Neural progenitor cell (in vitro differentiated cells): ENCODE measurements around the gene MARCOL. TPM values are rescaled to one million over a fixed set of nuclear protein-coding genes. Genes with fewer than 3 reads are reported as not detected.

Experiments
- DNase-seq: peaks from one replicate; pipeline ENCODE4 v3.0.0-alpha.2; 2016; ENCODE audit warnings: low spot score
- H2AFZ ChIP-seq: fragments of 200-600 bp; sonication (generic); replicated peaks from 2 replicates; pipeline ENCODE4 v1.6.1; 2016; ENCODE audit warnings: antibody characterized with exemption
- H3F3A ChIP-seq: fragments of 200-600 bp; sonication (generic); 2 replicates; pipeline ENCODE4 v1.6.1; 2016; ENCODE audit warnings: antibody characterized with exemption, low read depth
- H3K27ac ChIP-seq: fragments of 200-600 bp; sonication (generic); 2 replicates; pipeline ENCODE4 v1.5.1; 2016; ENCODE audit warnings: mild to moderate bottlenecking
- H3K27me3 ChIP-seq: fragments of 200-600 bp; sonication (generic); 2 replicates; pipeline ENCODE4 v1.6.1; 2016; ENCODE audit warnings: mild to moderate bottlenecking, moderate library complexity
- H3K36me3 ChIP-seq: fragments of 200-600 bp; sonication (generic); 2 replicates; pipeline ENCODE4 v1.5.1; 2016
- H3K4me1 ChIP-seq: fragments of 200-600 bp; sonication (generic); 2 replicates; pipeline ENCODE4 v1.6.1; 2016; ENCODE audit warnings: mixed run types
- H3K4me2 ChIP-seq: fragments of 200-600 bp; sonication (generic); 2 replicates; pipeline ENCODE4 v1.6.1; 2016
- H3K4me3 ChIP-seq: fragments of 200-600 bp; sonication (generic); 2 replicates; pipeline ENCODE4 v1.5.1; 2016
- H3K79me2 ChIP-seq: fragments of 200-600 bp; sonication (generic); 2 replicates; pipeline ENCODE4 v1.6.1; 2016; ENCODE audit warnings: low read depth
- H3K9ac ChIP-seq: fragments of 200-600 bp; sonication (generic); 2 replicates; pipeline ENCODE4 v1.6.1; 2016
- H3K9me3 ChIP-seq: fragments of 200-600 bp; sonication (generic); 2 replicates; pipeline ENCODE4 v1.5.1; 2016; ENCODE audit warnings: low read depth
- H4K20me1 ChIP-seq: fragments of 200-600 bp; sonication (generic); 2 replicates; pipeline ENCODE4 v1.6.1; 2016; ENCODE audit warnings: low read depth
- H3K27ac Mint-ChIP-seq: 3 replicates; pipeline ENCODE4 v1.8.0; 2021; ENCODE audit warnings: mixed read lengths
- H3K27me3 Mint-ChIP-seq: 2 replicates; pipeline ENCODE4 v1.8.0; 2022; ENCODE audit warnings: low read depth, mild to moderate bottlenecking, inconsistent platforms, moderate library complexity, mixed read lengths; ENCODE audit not compliant: insufficient read depth
- H3K36me3 Mint-ChIP-seq: 3 replicates; pipeline ENCODE4 v1.8.0; 2021; ENCODE audit warnings: mixed read lengths
- H3K4me1 Mint-ChIP-seq: 3 replicates; pipeline ENCODE4 v1.8.0; 2021; ENCODE audit warnings: mixed read lengths
- H3K4me3 Mint-ChIP-seq: 3 replicates; pipeline ENCODE4 v1.8.0; 2021; ENCODE audit warnings: mild to moderate bottlenecking, moderate library complexity, mixed read lengths
- H3K9me3 Mint-ChIP-seq: 3 replicates; pipeline ENCODE4 v1.8.0; 2020; ENCODE audit warnings: mixed read lengths
- CTCF ChIP-seq: fragments of 200-600 bp; sonication (generic); IDR thresholded peaks from 2 replicates; pipeline ENCODE4 v1.5.1; 2017; ENCODE audit warnings: antibody characterized with exemption, mild to moderate bottlenecking
- EZH2 ChIP-seq: fragments of 200-600 bp; sonication (generic); IDR thresholded peaks from 2 replicates; pipeline ENCODE4 v1.6.1; 2017; ENCODE audit warnings: antibody characterized with exemption, mild to moderate bottlenecking, moderate library complexity
- EZH2phosphoT487 ChIP-seq: fragments of 200-600 bp; sonication (generic); IDR thresholded peaks from 2 replicates; pipeline ENCODE4 v1.6.1; 2017; ENCODE audit warnings: antibody characterized with exemption
- total RNA-seq: library from RNA; depleted of rRNA; stranded (reverse); fragments of >200 nt; gene quantifications from 2 replicates; pipeline ENCODE4 v1.2.3, GENCODE V29; 2015; ENCODE audit warnings: low replicate concordance

Gene MARCOL
- total RNA-seq, 1 donor from 2014 or later = not detected

GRCh38 chr5:148206620-148207019 is 31.7 kb upstream of the MARCOL start:
- Histone ChIP-seq H4K20me1 (no peaks in the 10 kb centered on the region), H3F3A (no peaks in the 10 kb centered on the region), H3K9me3 (no peaks in the 10 kb centered on the region), H3K27ac (no peak overlapping the region), H3K4me1 (no peaks in the 10 kb centered on the region), H3K4me2 (no peak overlapping the region), H3K27me3 (no peaks in the 10 kb centered on the region), H3K79me2 (no peaks in the 10 kb centered on the region), H3K36me3 (no peaks in the 10 kb centered on the region), H3K4me3 (no peak overlapping the region), H2AFZ (no peak overlapping the region), H3K9ac (no peak overlapping the region)
- Mint-ChIP-seq H3K9me3 (no peaks in the 10 kb centered on the region), H3K27me3 (no peaks in the 10 kb centered on the region), H3K27ac (no peak overlapping the region), H3K36me3 (no peaks in the 10 kb centered on the region), H3K4me3 (no peak overlapping the region), H3K4me1 (no peaks in the 10 kb centered on the region)
- no peak for DNase-seq
- TF ChIP-seq EZH2 (no peak), CTCF (no peak), EZH2phosphoT487 (no peak)

GRCh38 chr5:148208226-148208625 is 30.1 kb upstream of the MARCOL start:
- no peak overlapping the region for H3K4me3 Mint-ChIP-seq
- Histone ChIP-seq H3F3A (no peaks in the 10 kb centered on the region), H3K9ac (no peak overlapping the region), H3K79me2 (no peaks in the 10 kb centered on the region), H3K4me3 (no peak overlapping the region), H4K20me1 (no peaks in the 10 kb centered on the region), H3K27me3 (no peaks in the 10 kb centered on the region), H3K9me3 (no peaks in the 10 kb centered on the region), H3K27ac (no peak overlapping the region), H2AFZ (no peak overlapping the region), H3K4me2 (no peak overlapping the region), H3K36me3 (no peaks in the 10 kb centered on the region), H3K4me1 (no peaks in the 10 kb centered on the region)
- no peaks in the 10 kb centered on the region for H3K9me3 Mint-ChIP-seq
- TF ChIP-seq EZH2phosphoT487 = no peak
- no peak for TF ChIP-seq CTCF
- no peak for TF ChIP-seq EZH2
- no peaks in the 10 kb centered on the region for H3K4me1 Mint-ChIP-seq
- no peaks in the 10 kb centered on the region for H3K36me3 Mint-ChIP-seq
- H3K27me3 Mint-ChIP-seq = no peaks in the 10 kb centered on the region
- DNase-seq = no peak
- no peak overlapping the region for H3K27ac Mint-ChIP-seq

GRCh38 chr5:148209151-148209770 is 29.1 kb upstream of the MARCOL start:
- no peaks in the 10 kb centered on the region for H4K20me1 ChIP-seq
- no peaks in the 10 kb centered on the region for H3K79me2 ChIP-seq
- H3K9ac ChIP-seq = no peak overlapping the region
- H3K9me3 Mint-ChIP-seq = no peaks in the 10 kb centered on the region
- TF ChIP-seq EZH2phosphoT487 = no peak
- TF ChIP-seq EZH2 = no peak
- no peak for TF ChIP-seq CTCF
- H3F3A ChIP-seq = no peaks in the 10 kb centered on the region
- H3K4me3 Mint-ChIP-seq = no peak overlapping the region
- no peak overlapping the region for H2AFZ ChIP-seq
- no peaks in the 10 kb centered on the region for H3K4me1 Mint-ChIP-seq
- no peaks in the 10 kb centered on the region for H3K27me3 Mint-ChIP-seq
- no peak overlapping the region for H3K27ac Mint-ChIP-seq
- H3K4me3 ChIP-seq = no peak overlapping the region
- no peak overlapping the region for H3K27ac ChIP-seq
- no peak for DNase-seq
- H3K36me3 ChIP-seq = no peaks in the 10 kb centered on the region
- no peaks in the 10 kb centered on the region for H3K9me3 ChIP-seq
- no peak overlapping the region for H3K4me2 ChIP-seq
- no peaks in the 10 kb centered on the region for H3K4me1 ChIP-seq
- H3K27me3 ChIP-seq = no peaks in the 10 kb centered on the region
- no peaks in the 10 kb centered on the region for H3K36me3 Mint-ChIP-seq
